PC-3 (cell line): ENCODE data around the gene SLC35F3. TPM values are rescaled to one million over a fixed set of nuclear protein-coding genes. Genes with fewer than 3 reads are reported as not detected.

Experiments
- ATAC-seq: fragments of 200-7000 bp; cut with Tn5 transposase; 2 replicates; pipeline ENCODE4 v1.9.1; 2020; ENCODE audit warnings: mild to moderate bottlenecking, moderate library complexity
- BruUV-seq: library from RNA; stranded (reverse); fragments of 400-500 nt; replicated peaks from 2 replicates; lab custom pipeline; 2021; lab: Mats Ljungman, UMichigan
- CTCF ChIA-PET: fragments of 300-600 bp; sonication (Branson Sonifier 250); formaldehyde crosslinking; loops from one replicate; lab custom pipeline; 2022; ENCODE audit warnings: antibody characterized with exemption; lab: Charles Lee
- POLR2A ChIA-PET: fragments of 300-600 bp; sonication (Branson Sonifier 250); formaldehyde crosslinking; loops from one replicate; lab custom pipeline; 2022; ENCODE audit warnings: antibody characterized with exemption; ENCODE audit not compliant: unreplicated experiment; lab: Charles Lee
- DNase-seq: peaks from one replicate; pipeline ENCODE4 v3.0.0-alpha.2; 2015
- H2AFZ ChIP-seq: fragments of 300-600 bp; sonication (generic); 2 replicates; pipeline ENCODE4 v1.6.0; 2016; ENCODE audit warnings: antibody characterized with exemption, low read length
- H3F3A ChIP-seq: fragments of 300-600 bp; sonication (generic); one replicate; pipeline ENCODE4 v1.6.0; 2017; ENCODE audit warnings: antibody characterized with exemption, low read length, control low read depth, mild to moderate bottlenecking; ENCODE audit not compliant: unreplicated experiment
- H3K27ac ChIP-seq: fragments of 300-600 bp; sonication (generic); 2 replicates; pipeline ENCODE4 v1.5.1; 2016; ENCODE audit warnings: mild to moderate bottlenecking, low read length
- H3K27me3 ChIP-seq: fragments of 300-600 bp; sonication (generic); 2 replicates; pipeline ENCODE4 v1.6.1; 2016; ENCODE audit warnings: low read length, mixed read lengths
- H3K36me3 ChIP-seq: fragments of 300-600 bp; sonication (generic); 2 replicates; pipeline ENCODE4 v1.6.1; 2016; ENCODE audit warnings: low read depth, mixed run types, low read length, mixed read lengths
- H3K4me1 ChIP-seq: fragments of 300-600 bp; sonication (generic); 2 replicates; pipeline ENCODE4 v1.5.1; 2016; ENCODE audit warnings: low read length; ENCODE audit not compliant: insufficient read depth
- H3K4me2 ChIP-seq: fragments of 300-600 bp; sonication (generic); 2 replicates; pipeline ENCODE4 v1.6.0; 2016; ENCODE audit warnings: low read length
- H3K4me3 ChIP-seq: fragments of 300-600 bp; sonication (generic); 2 replicates; pipeline ENCODE4 v1.5.1; 2016; ENCODE audit warnings: mild to moderate bottlenecking, low read length, mixed read lengths
- H3K79me2 ChIP-seq: fragments of 300-600 bp; sonication (generic); 2 replicates; pipeline ENCODE4 v1.6.1; 2017; ENCODE audit warnings: low read length, mixed read lengths
- H3K9ac ChIP-seq: fragments of 300-600 bp; sonication (generic); 2 replicates; pipeline ENCODE4 v1.6.0; 2016; ENCODE audit warnings: mild to moderate bottlenecking, low read length
- H3K9me2 ChIP-seq: fragments of 300-600 bp; sonication (generic); replicated peaks from 2 replicates; pipeline ENCODE4 v1.6.1; 2016; ENCODE audit warnings: mixed run types, low read length, mixed read lengths
- H3K9me3 ChIP-seq: fragments of 300-600 bp; sonication (generic); 2 replicates; pipeline ENCODE4 v1.6.1; 2016; ENCODE audit warnings: low read length, mixed read lengths
- H4K20me1 ChIP-seq: fragments of 300-600 bp; sonication (generic); 2 replicates; pipeline ENCODE4 v1.6.1; 2016; ENCODE audit warnings: low read length, mixed read lengths
- CTCF ChIP-seq: fragments of 300-600 bp; sonication (generic); conservative IDR thresholded peaks from 2 replicates; pipeline ENCODE4 v1.5.1; 2017; ENCODE audit warnings: antibody characterized with exemption, low read depth, mild to moderate bottlenecking, low read length
- EZH2 ChIP-seq: fragments of 300-600 bp; sonication (generic); IDR thresholded peaks from one replicate; pipeline ENCODE4 v1.6.1; 2017; ENCODE audit warnings: antibody characterized with exemption, mild to moderate bottlenecking, low read length; ENCODE audit not compliant: unreplicated experiment
- EZH2phosphoT487 ChIP-seq: fragments of 300-600 bp; sonication (generic); IDR thresholded peaks from 2 replicates; pipeline ENCODE4 v1.6.1; 2018; ENCODE audit warnings: mild to moderate bottlenecking, antibody characterized with exemption, low read length, borderline replicate concordance
- intact Hi-C: fragments of 100-400 bp; cut with micrococcal nuclease; formaldehyde crosslinking; loops from 2 replicates; pipeline ENCODE4 v1.9.0; 2023
- total RNA-seq: library from RNA; depleted of rRNA; stranded (reverse); fragments of >200 nt; gene quantifications from 2 replicates; pipeline ENCODE4 v1.2.3, GENCODE V29; 2014

Gene SLC35F3
- total RNA-seq, 1 experiment from 2014 or later, result 17.7 TPM

DNA sequence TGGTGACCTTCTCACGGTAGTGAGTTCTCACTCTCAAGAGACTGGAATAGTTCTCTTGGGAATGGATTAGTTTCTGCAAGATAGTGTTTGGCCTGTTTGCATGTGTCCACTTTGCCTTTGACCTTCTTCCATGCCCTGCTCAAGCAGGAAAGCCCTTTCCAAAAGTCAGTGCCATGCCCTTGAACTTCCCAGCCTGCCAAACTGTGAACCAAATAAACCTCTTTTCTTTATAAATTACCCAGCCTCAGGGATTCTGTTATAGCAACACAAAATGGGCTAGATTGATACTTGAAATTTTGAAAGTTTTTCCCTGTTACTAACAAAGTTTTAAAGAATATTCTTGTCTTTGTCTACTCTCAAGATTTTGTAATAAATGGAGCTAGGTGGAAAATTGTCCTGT, 139.6 kb downstream of the SLC35F3 start:
- Histone ChIP-seq H3K27me3 (no peaks in the 10 kb centered on the region), H3K9ac (no peak overlapping the region), H3F3A (peaks cover 12% of the 10 kb centered on the region), H2AFZ (no peak overlapping the region), H3K27ac (no peak overlapping the region), H3K9me2 (no peaks in the 10 kb centered on the region), H3K9me3 (no peaks in the 10 kb centered on the region), H3K4me3 (no peak overlapping the region), H3K4me2 (no peak overlapping the region), H3K36me3 (peaks cover 9% of the 10 kb centered on the region; the same call in 1 of the 2 replicates), H3K79me2 (peaks cover 47% of the 10 kb centered on the region), H3K4me1 (peaks cover 33% of the 10 kb centered on the region), H4K20me1 (no peaks in the 10 kb centered on the region)
- CTCF ChIA-PET, result no interaction called here
- intact Hi-C loops, result no loop called here
- DNase-seq (no peak), ATAC-seq (no peak)
- BruUV-seq, result no TSS peak
- TF ChIP-seq CTCF (no peak), EZH2phosphoT487 (no peak), EZH2 (no peak)
- POLR2A ChIA-PET, result no interaction called here

GRCh38 chr1:234047123-234047522, 142.6 kb downstream of the SLC35F3 start:
- peaks cover 12% of the 10 kb centered on the region for H3F3A ChIP-seq
- no peaks in the 10 kb centered on the region for H3K27me3 ChIP-seq
- ChIA-PET POLR2A (no interaction called here), CTCF (interaction anchor here (1.0 kb wide), 2 partner anchors 19 to 65 kb away, joined by 3 read pairs; no protein-coding TSS in a partner anchor)
- ATAC-seq (peak; percentile 97), DNase-seq (peak; percentile 97)
- peaks cover 11% of the 10 kb centered on the region; the same call in 1 of the 2 replicates for H3K36me3 ChIP-seq
- intact Hi-C loops, result loop anchor here (1.0 to 5.0 kb wide), 6 partner anchors 15 to 140 kb away; no protein-coding TSS in a partner anchor
- H3K9me3 ChIP-seq, result no peaks in the 10 kb centered on the region
- peak overlapping the region; percentile 76 for H3K4me2 ChIP-seq
- TF ChIP-seq EZH2phosphoT487 (no peak), EZH2 (no peak), CTCF (no peak)
- H3K9ac ChIP-seq, result peak overlapping the region; percentile 87
- no peak overlapping the region for H3K4me3 ChIP-seq
- H3K79me2 ChIP-seq, result peaks cover 56% of the 10 kb centered on the region
- H3K9me2 ChIP-seq, result no peaks in the 10 kb centered on the region
- no peak overlapping the region for H2AFZ ChIP-seq
- BruUV-seq, result no TSS peak
- H3K4me1 ChIP-seq, result peaks cover 33% of the 10 kb centered on the region
- no peaks in the 10 kb centered on the region for H4K20me1 ChIP-seq
- H3K27ac ChIP-seq, result peak overlapping the region; percentile 97

- peak overlapping the region; percentile 93 for H3K27ac ChIP-seq
- ATAC-seq (peak; percentile 89), DNase-seq (peak; percentile 99)
- H3K4me1 ChIP-seq, result peaks cover 33% of the 10 kb centered on the region
- no peaks in the 10 kb centered on the region for H3K27me3 ChIP-seq
- H3K36me3 ChIP-seq, result peaks cover 26% of the 10 kb centered on the region; the same call in 1 of the 2 replicates
- peak overlapping the region; percentile 24; the same call in 1 of the 2 replicates for H3K4me2 ChIP-seq
- CTCF ChIA-PET, result interaction anchor here (0.6 to 0.7 kb wide), 4 partner anchors 158 to 626 kb away, joined by 3 to 4 read pairs (median 4); partner anchors contain the start of gene SLC35F3
- H3K9me3 ChIP-seq, result peaks cover 12% of the 10 kb centered on the region; the same call in 1 of the 2 replicates
- H3K9me2 ChIP-seq, result no peaks in the 10 kb centered on the region
- H3K4me3 ChIP-seq, result no peak overlapping the region
- POLR2A ChIA-PET, result interaction anchor here (0.7 kb wide), 2 partner anchors 111 to 279 kb away, joined by 3 to 5 read pairs; no protein-coding TSS in a partner anchor
- no peak overlapping the region for H2AFZ ChIP-seq
- BruUV-seq, result no TSS peak
- H3K79me2 ChIP-seq, result peaks cover 70% of the 10 kb centered on the region
- peaks cover 5% of the 10 kb centered on the region for H3F3A ChIP-seq
- intact Hi-C loops, result loop anchor here (1.0 to 5.0 kb wide), 6 partner anchors 15 to 450 kb away; partner anchors contain the start of gene KCNK1
- peak overlapping the region; percentile 73 for H3K9ac ChIP-seq
- H4K20me1 ChIP-seq, result no peaks in the 10 kb centered on the region
- TF ChIP-seq CTCF (no peak), EZH2phosphoT487 (no peak), EZH2 (no peak)
Measured at GRCh38 chr1:234062166-234062565, 157.7 kb downstream of the SLC35F3 start.
